CD4-positive, CD25-positive, alpha-beta regulatory T cell (primary cell): ENCODE results near the gene LONRF2. TPM values are rescaled to one million over a fixed set of nuclear protein-coding genes. Genes with fewer than 3 reads are reported as not detected.
"Not testable (repeated sequence)": the region's sequence is repeated elsewhere in the genome, so short reads cannot be mapped to it uniquely, and the experiment has no call there.

Experiments used
- ATAC-seq, 2 donors: fragments of 150-1000 bp; cut with Tn5 transposase; one replicate each; pipeline ENCODE4 v1.10.0; 2021; ENCODE audit warnings: low read depth in 2 of 2, moderate number of reproducible peaks in 2 of 2, moderate library complexity in 1 of 2
- DNase-seq, 3 donors: peaks; one replicate each; pipeline versions ENCODE4 v3.0.0 to v3.0.0-alpha.2; 2012 to 2022; ENCODE audit warnings: mixed read lengths in 1 of 3
- H3K27ac ChIP-seq: one replicate; pipeline ENCODE4 v1.7.0; 2013; ENCODE audit warnings: mild to moderate bottlenecking, low read length; ENCODE audit not compliant: insufficient read depth, poor library complexity, severe bottlenecking
- H3K27me3 ChIP-seq: one replicate; pipeline ENCODE4 v1.7.0; 2013; ENCODE audit warnings: low read length; ENCODE audit not compliant: control insufficient read depth, insufficient read depth
- H3K36me3 ChIP-seq: one replicate; pipeline ENCODE4 v1.7.0; 2013; ENCODE audit warnings: mild to moderate bottlenecking, low read length, moderate library complexity; ENCODE audit not compliant: control insufficient read depth, insufficient read depth
- H3K4me1 ChIP-seq: 2 replicates; pipeline ENCODE4 v1.7.0; 2013; ENCODE audit warnings: mild to moderate bottlenecking, low read length; ENCODE audit not compliant: insufficient read depth, control insufficient read depth, poor library complexity, severe bottlenecking
- H3K4me3 ChIP-seq: one replicate; pipeline ENCODE4 v1.7.0; 2013; ENCODE audit warnings: low read depth, mild to moderate bottlenecking, low read length, moderate library complexity
- H3K9me3 ChIP-seq, 2 experiments: 1 replicate in 1 of 2; 2 replicates in 1 of 2; pipeline ENCODE4 v1.7.0; 2013; ENCODE audit warnings: low read length in 2 of 2, mild to moderate bottlenecking in 1 of 2, moderate library complexity in 1 of 2; ENCODE audit not compliant: control insufficient read depth in 2 of 2
- H3K27ac Mint-ChIP-seq, 3 donors: one replicate each; pipeline ENCODE4 v1.8.0; 2020 to 2022; ENCODE audit warnings: mild to moderate bottlenecking in 3 of 3, mixed read lengths in 3 of 3, moderate library complexity in 2 of 3
- H3K27me3 Mint-ChIP-seq: one replicate; pipeline ENCODE4 v1.8.0; 2022; ENCODE audit warnings: mild to moderate bottlenecking, mixed read lengths
- H3K36me3 Mint-ChIP-seq: one replicate; pipeline ENCODE4 v1.8.0; 2020; ENCODE audit warnings: mixed read lengths
- H3K4me1 Mint-ChIP-seq, 4 donors: one replicate each; pipeline ENCODE4 v1.8.0; 2020 to 2022; ENCODE audit warnings: mixed read lengths in 4 of 4, mild to moderate bottlenecking in 1 of 4
- H3K4me3 Mint-ChIP-seq, 4 donors: one replicate each; pipeline ENCODE4 v1.8.0; 2020 to 2022; ENCODE audit warnings: mild to moderate bottlenecking in 4 of 4, mixed read lengths in 4 of 4, moderate library complexity in 3 of 4
- H3K9me3 Mint-ChIP-seq, 7 donors: one replicate each; pipeline ENCODE4 v1.8.0; 2020 to 2022; ENCODE audit warnings: mixed read lengths in 7 of 7, mild to moderate bottlenecking in 3 of 7, moderate library complexity in 2 of 7
- polyA plus RNA-seq, 4 donors: library from polyadenylated mRNA; unstranded; fragments of 300-500 nt; fragmentation: Illumina TruSeq; gene quantifications; one replicate each; pipeline ENCODE4 v1.2.3, GENCODE V29; 2021
- total RNA-seq: library from RNA; stranded (reverse); gene quantifications from one replicate; pipeline ENCODE4 v1.2.3, GENCODE V29; 2022

LONRF2 gene
- total and polyA plus RNA-seq, 5 donors from 2014 or later = 0.42 TPM; not detected in 4

DNA sequence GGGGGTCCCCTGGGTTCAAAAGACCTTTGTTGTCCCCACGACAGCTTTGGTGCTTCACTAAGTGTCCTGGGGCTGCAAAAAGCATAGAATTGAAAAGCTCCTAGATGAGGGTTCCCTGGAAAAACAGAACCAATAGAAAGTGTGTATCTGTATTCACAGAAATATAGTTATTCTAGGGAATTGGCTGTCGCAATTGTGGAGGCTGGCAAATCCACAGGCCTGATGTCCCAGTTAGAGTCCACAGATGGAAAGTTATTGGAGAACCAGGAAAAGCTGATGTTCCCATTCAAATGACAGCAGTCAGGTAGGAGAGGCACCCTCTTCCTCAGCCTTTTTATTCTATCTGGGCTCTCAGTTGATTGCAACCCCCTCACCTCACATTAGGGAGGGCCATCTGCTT, 65.5 kb downstream of the LONRF2 start:
- no peaks in the 10 kb centered on the region for H3K4me1 ChIP-seq
- H3K27ac ChIP-seq = no peak overlapping the region
- Mint-ChIP-seq H3K9me3 (peaks cover 0 to 2% (median 0%) of the 10 kb centered on the region in 7 donors), H3K27me3 (no peaks in the 10 kb centered on the region), H3K27ac (no peak overlapping the region), H3K36me3 (no peaks in the 10 kb centered on the region), H3K4me1 (no peaks in the 10 kb centered on the region), H3K4me3 (no peak overlapping the region)
- no peaks in the 10 kb centered on the region for H3K27me3 ChIP-seq
- DNase-seq (no peak), ATAC-seq (no peak)
- no peaks in the 10 kb centered on the region for H3K36me3 ChIP-seq
- H3K9me3 ChIP-seq = no peaks in the 10 kb centered on the region
- no peak overlapping the region for H3K4me3 ChIP-seq

DNA sequence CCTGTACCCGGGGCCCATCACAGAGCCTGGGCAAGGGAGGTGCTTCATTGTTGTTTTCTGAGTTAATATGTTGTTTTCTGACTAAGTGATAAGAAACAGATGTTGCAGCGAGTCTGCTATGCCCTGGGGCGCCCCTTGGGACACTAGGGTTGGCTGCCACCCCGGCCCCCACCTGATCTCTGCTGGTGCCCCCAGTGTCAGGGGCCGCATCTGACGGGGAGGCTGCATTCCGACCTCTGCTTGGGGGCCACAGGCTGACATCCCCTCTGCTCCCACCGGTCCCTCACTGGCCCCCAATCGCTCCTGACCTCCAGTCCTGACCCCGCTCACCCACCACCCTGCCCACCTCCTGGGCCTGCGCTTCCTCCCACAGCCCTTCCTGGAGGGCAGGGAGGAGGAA, 65.9 kb downstream of the LONRF2 start:
- DNase-seq (no peak), ATAC-seq (no peak)
- Histone ChIP-seq H3K9me3 (no peaks in the 10 kb centered on the region), H3K27me3 (no peaks in the 10 kb centered on the region), H3K36me3 (no peaks in the 10 kb centered on the region), H3K4me3 (no peak overlapping the region), H3K27ac (no peak overlapping the region), H3K4me1 (no peaks in the 10 kb centered on the region)
- Mint-ChIP-seq H3K4me3 (no peak overlapping the region), H3K4me1 (no peaks in the 10 kb centered on the region), H3K27ac (no peak overlapping the region), H3K9me3 (peaks cover 0 to 2% (median 0%) of the 10 kb centered on the region in 7 donors), H3K27me3 (no peaks in the 10 kb centered on the region), H3K36me3 (no peaks in the 10 kb centered on the region)

DNA sequence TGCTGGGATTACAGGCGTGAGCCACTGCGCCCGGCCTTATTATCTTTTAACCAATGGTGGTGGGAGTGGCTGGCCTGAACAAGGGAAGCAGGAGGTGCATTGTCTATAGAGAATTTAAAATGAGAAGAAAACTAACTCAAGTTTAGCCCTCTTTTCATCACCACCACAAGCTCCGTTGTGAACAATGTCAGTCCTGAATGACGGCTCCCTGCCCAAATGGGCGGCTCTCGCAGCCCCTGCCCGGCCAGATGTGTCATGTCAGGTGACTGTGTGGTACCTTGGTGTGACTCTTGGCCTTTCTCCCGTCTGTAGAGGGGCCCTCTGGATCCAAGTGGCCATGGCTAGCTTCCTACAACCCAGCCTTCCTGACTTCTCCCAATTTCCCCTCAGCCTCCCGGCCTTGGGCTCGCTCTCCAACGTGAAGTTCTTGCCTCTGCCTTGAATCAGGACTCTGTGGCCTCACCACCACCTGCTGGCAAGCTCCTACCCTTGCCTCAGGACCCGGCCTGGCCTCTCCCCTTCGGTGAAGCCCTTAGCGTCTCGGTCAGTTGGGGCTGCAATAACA, 67.6 kb downstream of the LONRF2 start:
- H3K4me1 ChIP-seq = no peaks in the 10 kb centered on the region
- H3K36me3 ChIP-seq = no peaks in the 10 kb centered on the region
- H3K27ac Mint-ChIP-seq = no peak overlapping the region
- H3K4me3 ChIP-seq = no peak overlapping the region
- DNase-seq (no peak), ATAC-seq (no peak)
- no peaks in the 10 kb centered on the region for H3K27me3 Mint-ChIP-seq
- H3K9me3 Mint-ChIP-seq = peaks cover 0 to 2% (median 0%) of the 10 kb centered on the region in 7 donors
- H3K9me3 ChIP-seq = no peaks in the 10 kb centered on the region
- H3K4me1 Mint-ChIP-seq = no peaks in the 10 kb centered on the region
- H3K27ac ChIP-seq = no peak overlapping the region
- H3K27me3 ChIP-seq = no peaks in the 10 kb centered on the region
- H3K4me3 Mint-ChIP-seq = no peak overlapping the region
- no peaks in the 10 kb centered on the region for H3K36me3 Mint-ChIP-seq

DNA sequence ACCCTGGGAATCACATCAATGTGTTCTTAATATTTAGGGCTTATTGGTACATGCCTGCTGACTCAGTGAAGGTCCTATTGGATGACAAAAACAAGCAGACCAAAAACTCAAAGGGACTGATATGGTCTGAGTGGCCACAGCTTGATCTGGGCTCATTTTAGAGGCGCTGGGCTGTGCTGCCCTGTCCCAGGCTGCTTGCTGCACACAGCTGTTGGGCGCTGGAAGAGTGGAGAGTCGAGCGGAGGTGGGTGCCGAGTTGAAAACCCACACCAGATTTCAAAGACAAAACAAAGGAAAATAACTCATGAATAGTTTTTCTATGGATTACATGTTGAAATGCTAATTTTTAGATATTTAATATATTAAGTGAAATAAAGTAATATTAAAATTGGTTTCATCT, 68.5 kb downstream of the LONRF2 start:
- H3K4me1 ChIP-seq = no peaks in the 10 kb centered on the region
- Mint-ChIP-seq H3K4me1 (no peaks in the 10 kb centered on the region), H3K4me3 (no peak overlapping the region), H3K36me3 (no peaks in the 10 kb centered on the region), H3K27ac (no peak overlapping the region), H3K9me3 (peaks cover 0 to 2% (median 0%) of the 10 kb centered on the region in 7 donors), H3K27me3 (no peaks in the 10 kb centered on the region)
- no peak for ATAC-seq
- H3K9me3 ChIP-seq = no peaks in the 10 kb centered on the region
- DNase-seq = no peak
- no peak overlapping the region for H3K27ac ChIP-seq
- H3K27me3 ChIP-seq = no peaks in the 10 kb centered on the region
- H3K4me3 ChIP-seq = no peak overlapping the region
- H3K36me3 ChIP-seq = no peaks in the 10 kb centered on the region

DNA sequence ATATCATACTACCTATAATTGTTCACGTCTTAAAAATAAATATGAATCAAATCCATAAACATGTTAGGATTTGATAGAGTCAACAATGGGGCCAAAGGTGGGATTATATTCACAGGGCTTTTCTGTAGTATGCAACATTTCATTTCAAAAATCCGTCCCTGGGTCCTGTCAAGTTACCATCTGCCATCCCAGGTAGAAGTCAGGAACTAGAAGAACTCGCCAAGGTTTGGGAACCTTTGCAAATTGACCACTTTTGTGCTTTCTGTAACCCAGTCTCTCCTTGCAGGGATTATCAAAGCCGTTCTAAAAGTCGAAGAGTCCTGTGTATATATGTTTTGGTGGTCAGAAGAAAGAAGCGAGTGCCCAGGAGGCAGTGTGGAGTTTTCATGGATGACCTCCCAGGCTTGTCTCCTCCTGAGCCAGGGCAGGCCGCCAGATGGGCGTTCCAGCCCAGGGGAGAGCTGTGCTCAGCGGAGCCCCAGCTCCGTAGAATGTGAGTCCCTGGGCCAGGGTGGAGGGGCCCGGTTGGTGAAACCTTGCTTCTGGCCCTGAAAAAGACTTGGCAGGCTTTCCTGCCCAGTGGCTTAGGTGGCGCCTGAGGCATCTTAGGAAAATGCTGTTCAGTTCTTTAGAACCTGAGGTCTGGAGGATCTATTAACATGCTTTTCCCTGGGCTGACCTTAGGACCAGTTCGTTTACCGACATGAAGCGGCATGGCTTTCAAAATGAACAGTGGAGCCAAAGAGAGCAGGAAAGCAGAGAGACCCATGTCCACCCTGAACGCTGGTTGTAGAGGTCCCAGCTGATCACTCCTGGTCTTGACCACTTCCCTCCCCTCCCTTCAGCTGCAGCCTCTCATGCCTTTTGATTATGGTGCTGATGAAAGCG, 69.2 kb downstream of the LONRF2 start:
- H3K4me1 ChIP-seq = no peaks in the 10 kb centered on the region
- H3K36me3 ChIP-seq = no peaks in the 10 kb centered on the region
- H3K27me3 ChIP-seq = no peaks in the 10 kb centered on the region
- Mint-ChIP-seq H3K27me3 (no peaks in the 10 kb centered on the region), H3K36me3 (no peaks in the 10 kb centered on the region), H3K4me1 (no peaks in the 10 kb centered on the region), H3K9me3 (no peaks in the 10 kb centered on the region), H3K4me3 (no peak overlapping the region), H3K27ac (no peak overlapping the region)
- no peak overlapping the region for H3K27ac ChIP-seq
- DNase-seq (no peak), ATAC-seq (no peak)
- H3K9me3 ChIP-seq = no peaks in the 10 kb centered on the region
- no peak overlapping the region for H3K4me3 ChIP-seq

- no peaks in the 10 kb centered on the region for H3K27me3 ChIP-seq
- no peaks in the 10 kb centered on the region for H3K36me3 ChIP-seq
- H3K4me3 Mint-ChIP-seq = no peak overlapping the region
- no peaks in the 10 kb centered on the region for H3K9me3 ChIP-seq
- H3K4me1 Mint-ChIP-seq = peaks cover 0 to 5% (median 0%) of the 10 kb centered on the region in 4 donors
- no peaks in the 10 kb centered on the region for H3K4me1 ChIP-seq
- H3K27me3 Mint-ChIP-seq = no peaks in the 10 kb centered on the region
- ATAC-seq = no peak
- H3K27ac ChIP-seq = no peak overlapping the region
- H3K4me3 ChIP-seq = no peak overlapping the region
- no peaks in the 10 kb centered on the region for H3K36me3 Mint-ChIP-seq
- no peak for DNase-seq
- no peaks in the 10 kb centered on the region for H3K9me3 Mint-ChIP-seq
- H3K27ac Mint-ChIP-seq = no peak overlapping the region
Observed at GRCh38 chr2:100250645-100251044, 71.7 kb downstream of the LONRF2 start.

- Histone ChIP-seq H3K36me3 (no peaks in the 10 kb centered on the region), H3K4me3 (no peak overlapping the region), H3K9me3 (no peaks in the 10 kb centered on the region), H3K4me1 (no peaks in the 10 kb centered on the region), H3K27me3 (no peaks in the 10 kb centered on the region), H3K27ac (no peak overlapping the region)
- Mint-ChIP-seq H3K9me3 (no peaks in the 10 kb centered on the region), H3K27me3 (no peaks in the 10 kb centered on the region), H3K27ac (peak overlapping the region in 1 of 3 donors; percentile 43), H3K36me3 (no peaks in the 10 kb centered on the region), H3K4me3 (no peak overlapping the region), H3K4me1 (peaks cover 0 to 5% (median 0%) of the 10 kb centered on the region in 4 donors)
- no peak for ATAC-seq
- no peak for DNase-seq
Observed at GRCh38 chr2:100248971-100249370, 73.3 kb downstream of the LONRF2 start.

DNA sequence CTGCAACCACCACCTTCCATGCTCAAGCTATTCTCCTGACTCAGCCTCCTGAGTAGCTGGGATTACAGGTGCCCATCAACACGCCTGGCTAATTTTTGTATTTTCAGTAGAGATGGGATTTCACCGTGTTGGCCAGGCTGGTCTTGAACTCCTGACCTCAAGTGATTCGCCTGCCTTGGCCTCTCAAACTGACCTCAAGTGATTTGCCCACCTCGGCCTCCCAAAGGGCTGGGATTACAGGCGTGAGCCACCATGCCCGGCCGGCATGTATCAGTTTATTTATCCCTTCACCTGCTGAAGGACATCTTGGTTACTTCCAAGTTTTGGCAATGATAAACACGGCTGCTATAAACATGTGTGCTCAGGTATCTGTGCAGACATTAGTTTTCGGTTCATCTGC, 73.7 kb downstream of the LONRF2 start:
- not testable (repeated sequence) for H3K27ac ChIP-seq, H3K36me3 Mint-ChIP-seq, H3K9me3 Mint-ChIP-seq, H3K4me1 ChIP-seq, H3K4me1 Mint-ChIP-seq, H3K4me3 ChIP-seq, H3K9me3 ChIP-seq, H3K27me3 Mint-ChIP-seq, H3K4me3 Mint-ChIP-seq, H3K27me3 ChIP-seq, H3K36me3 ChIP-seq, ATAC-seq, H3K27ac Mint-ChIP-seq, DNase-seq
